Uterus (tissue), 2 donors: ENCODE measurements around the gene ABL2.

Experiments
- CTCF ChIP-seq, 4 experiments: fragments of 200-600 bp in 2 of 4; fragments of 450-650 bp in 2 of 4; sonication (generic) in 2 of 4; IDR thresholded peaks; one replicate each; pipeline ENCODE4 v1.5.1; 2016 to 2019; ENCODE audit warnings: antibody characterized with exemption in 4 of 4, mild to moderate bottlenecking in 2 of 4, moderate library complexity in 1 of 4
- POLR2A ChIP-seq, 2 donors: fragments of 450-650 bp; IDR thresholded peaks; one replicate each; pipeline ENCODE4 v1.6.1; 2016; ENCODE audit warnings: antibody characterized with exemption in 2 of 2, mild to moderate bottlenecking in 1 of 2, moderate library complexity in 1 of 2

- no peak for TF ChIP-seq CTCF (IDR thresholded peaks at IDR 0.05)
- TF ChIP-seq POLR2A (IDR thresholded peaks at IDR 0.05) = no peak
Observed at GRCh38 chr1:179089827-179090482, 139.5 kb downstream of the ABL2 start.
